Measurements from ENCODE around the gene C18orf63.
"Not testable (repeated sequence)": the region's sequence is repeated elsewhere in the genome, so short reads cannot be mapped to it uniquely, and the experiment has no call there.

The C18orf63 gene

DNA sequence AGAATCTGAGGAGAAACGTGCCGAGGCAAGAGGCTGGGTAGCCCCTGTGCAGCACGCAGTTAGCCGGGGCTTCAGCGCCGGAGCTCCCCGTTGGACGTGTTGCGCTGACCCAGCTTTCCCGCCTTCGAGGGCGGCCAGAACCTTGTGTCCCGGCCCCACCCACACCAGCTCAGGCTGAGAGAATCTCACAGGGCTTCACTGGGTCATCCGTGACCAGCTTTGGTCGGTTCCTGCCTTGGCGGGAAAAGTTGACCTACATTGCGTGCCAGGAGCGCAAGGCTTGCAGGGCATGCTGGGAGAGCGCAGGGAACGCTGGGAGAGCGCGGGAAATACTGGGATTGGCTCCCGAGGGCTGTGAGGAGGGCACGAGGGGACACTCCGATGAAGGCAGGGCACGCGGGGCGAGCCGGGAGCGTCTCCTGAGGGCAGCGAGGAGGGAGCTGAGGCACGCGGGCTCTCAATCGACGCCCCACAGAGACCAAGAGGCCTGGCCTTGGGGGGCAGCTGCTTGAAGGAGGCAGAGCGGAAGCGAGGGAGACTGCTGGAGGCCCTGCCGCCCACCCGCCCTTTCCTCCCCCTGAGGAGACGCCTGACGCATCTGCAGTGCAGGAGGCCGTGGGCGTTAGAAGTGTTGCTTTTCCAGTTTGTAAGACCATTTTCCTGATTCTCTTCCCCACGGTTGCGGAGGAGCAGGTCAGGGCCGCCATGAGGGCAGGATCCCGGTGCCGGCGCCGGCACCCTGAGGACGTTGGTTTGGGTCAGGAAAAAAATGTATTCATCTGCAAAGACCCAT is at the start of gene C18orf63:
Gene C18orf63 (plus strand): TSS at position 376 of the 793 bp plus-strand sequence. CDS start 2,027 bp downstream, outside the sequence.
- no peak for DNase-seq (ENCODE audit: low spot score)

DNA sequence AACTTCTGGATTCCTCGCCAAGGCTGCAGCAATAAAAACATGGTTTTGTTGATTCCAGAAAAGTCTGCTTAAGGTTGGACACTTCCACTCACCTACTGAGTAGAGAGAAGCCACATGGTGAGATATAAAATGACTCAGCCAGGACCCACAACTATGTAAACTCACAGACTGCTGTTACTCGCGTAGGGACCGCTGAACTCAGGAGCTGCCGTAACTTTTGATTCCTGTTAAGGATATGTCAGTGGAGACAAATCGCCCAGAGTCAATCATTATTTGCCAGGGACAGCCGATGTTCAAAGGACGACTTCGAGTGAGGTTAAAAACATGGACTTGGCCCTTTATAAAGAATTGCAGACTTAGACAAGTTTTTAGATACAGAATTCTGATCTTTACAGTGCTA is 49.5 kb upstream of the C18orf63 start:
- DNase-seq (ENCODE audit: low spot score) = no peak

DNA sequence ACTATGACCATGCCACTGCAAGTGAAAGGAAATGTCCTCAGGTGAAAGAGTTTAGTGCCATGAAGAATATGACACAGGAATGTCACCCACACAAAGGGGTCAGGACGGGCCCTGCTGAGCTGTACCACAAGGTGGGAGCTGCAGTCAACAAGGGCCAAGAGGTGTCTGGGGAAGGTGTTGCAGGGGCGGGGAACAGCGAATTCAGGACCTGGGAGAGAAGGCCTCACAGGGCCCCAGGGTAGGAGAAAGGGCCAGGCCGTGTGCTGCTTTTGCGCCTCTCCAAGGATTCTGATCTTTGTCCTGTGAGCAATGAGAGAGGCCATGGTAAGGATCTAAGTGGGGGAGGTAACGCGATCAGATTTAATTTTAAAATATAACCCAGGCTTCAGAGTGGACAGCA is 47.5 kb upstream of the C18orf63 start:
- DNase-seq (ENCODE audit: low spot score) = no peak

DNA sequence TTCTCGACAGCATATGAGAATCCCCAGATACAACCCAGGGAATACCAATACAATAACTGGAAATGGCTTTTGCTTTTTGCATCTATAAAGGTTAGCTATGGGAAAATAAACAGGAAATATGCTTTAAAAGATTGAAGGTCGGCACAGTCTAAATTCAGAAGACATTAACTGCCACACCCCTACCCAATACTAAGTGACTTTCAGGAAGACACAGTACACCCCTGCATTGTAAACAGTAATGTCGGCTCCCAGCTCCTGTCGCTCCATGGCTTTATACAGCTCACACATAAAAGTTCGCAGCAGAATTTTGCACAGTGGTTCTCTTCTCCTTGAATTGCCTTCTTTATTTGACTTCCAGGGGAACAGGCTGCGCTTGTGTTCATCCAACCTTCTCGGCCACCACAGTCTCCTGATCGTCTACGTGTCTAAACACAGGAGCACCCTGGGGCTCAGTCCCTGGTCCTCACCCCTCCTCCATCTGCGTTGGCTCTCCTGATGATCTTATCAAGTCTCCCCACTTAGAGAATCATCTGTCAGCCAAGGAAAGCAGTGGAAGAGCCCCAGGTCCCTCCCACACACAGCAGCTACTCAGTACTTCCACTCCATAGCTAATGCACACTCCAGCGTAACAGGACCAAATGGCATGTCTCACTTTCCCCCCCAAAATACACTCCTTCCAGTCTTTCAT is 46.6 kb upstream of the C18orf63 start:
- no peak for DNase-seq (ENCODE audit: low spot score)

DNA sequence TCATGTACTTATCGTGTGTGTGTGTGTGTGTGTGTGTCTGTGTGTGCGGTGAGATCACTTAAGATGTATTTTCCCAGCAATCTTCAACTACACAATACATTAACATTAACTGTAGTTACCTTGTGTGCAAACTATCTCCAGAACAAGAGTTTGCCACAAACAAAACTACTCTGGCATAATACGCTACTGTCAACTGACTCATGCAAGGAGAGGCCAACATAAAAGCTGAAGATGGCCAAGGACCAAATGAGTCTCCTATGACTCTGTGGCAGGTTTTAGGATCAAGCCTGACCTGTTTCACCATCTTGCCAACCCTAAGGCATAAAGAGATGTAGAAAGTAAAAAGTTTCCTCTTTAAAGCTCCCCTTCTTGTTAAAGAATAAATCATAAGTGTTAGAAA is 44.0 kb upstream of the C18orf63 start:
- no peak for DNase-seq (ENCODE audit: low spot score)

DNA sequence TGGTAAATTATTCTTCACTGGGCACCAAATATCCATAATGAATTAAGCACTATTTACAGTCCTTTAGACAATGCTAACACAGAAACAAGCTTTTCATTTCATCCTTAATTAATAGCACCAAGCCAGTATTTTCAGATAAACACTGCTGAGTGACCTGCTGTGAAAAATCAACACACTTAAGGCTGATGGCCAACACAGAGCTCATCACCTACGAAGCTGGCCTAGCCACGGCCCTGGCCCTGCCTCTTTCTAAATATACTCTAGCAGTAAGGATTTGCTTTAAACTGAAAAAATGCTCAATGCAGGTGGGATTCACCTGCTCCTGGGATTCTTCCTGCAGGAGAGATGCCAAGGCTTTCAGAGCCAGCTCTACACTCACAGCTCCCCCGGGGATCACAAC is 42.2 kb upstream of the C18orf63 start:
- no peak for DNase-seq (ENCODE audit: low spot score)

DNA sequence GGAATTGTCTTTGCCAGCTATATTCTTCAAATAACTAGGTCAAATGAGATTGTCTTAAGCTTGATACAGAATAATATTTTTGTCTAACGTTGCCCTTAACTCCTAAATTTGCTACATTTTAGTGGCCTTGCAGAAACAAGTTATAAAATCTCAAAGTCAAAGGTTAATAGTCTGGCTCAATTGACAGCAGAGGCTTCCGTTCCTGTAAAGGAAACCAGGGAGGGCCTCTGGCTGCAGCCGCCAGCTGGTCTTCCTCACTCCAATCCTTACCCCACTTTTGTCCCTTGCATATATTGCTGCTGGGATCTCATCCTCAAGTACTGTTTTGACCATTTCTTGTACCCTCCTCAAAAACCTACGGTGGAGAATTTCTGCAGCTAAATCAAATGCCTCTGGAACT is 40.9 kb upstream of the C18orf63 start:
- DNase-seq (ENCODE audit: low spot score) = no peak

DNA sequence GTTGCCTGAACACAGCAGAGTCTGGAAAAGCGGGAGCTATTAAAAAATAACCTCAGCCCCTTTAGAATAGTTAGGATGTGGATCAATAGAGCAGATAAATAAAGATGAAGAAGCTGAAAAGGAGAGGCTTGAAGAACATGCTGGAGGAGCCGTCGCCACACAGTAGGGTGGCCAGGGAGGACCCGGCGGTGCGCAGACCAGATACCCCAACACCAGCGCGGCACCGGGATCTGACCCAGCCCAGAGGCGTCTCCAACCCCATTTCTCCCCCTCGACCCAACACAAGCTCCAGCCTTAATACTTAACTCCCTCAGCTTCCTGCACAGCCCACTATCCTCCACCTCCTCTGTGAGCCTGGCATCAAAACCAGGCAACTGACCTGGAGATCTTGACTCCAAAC is 39.9 kb upstream of the C18orf63 start:
- DNase-seq (ENCODE audit: low spot score) = no peak

DNA sequence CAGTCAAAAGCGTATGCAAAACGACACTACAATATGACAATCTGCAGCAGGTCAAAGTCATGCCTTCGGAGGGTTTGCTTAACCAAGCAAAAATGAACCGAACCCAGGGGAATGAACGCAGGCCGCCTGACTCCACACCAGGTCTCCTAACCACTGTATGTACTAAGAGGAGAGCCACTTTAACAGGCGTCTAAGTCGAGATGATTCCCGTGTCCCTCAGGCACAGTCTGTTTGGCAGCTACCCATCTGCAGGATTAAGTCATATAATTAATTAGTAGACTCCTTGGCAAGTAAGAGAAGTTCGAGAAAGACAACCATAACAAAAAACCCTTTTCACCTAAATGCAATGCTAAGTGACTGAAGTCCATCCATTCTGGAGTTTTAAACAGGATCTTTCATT is 39.0 kb upstream of the C18orf63 start:
- peak; percentile 77 for DNase-seq (ENCODE audit: low spot score)

DNA sequence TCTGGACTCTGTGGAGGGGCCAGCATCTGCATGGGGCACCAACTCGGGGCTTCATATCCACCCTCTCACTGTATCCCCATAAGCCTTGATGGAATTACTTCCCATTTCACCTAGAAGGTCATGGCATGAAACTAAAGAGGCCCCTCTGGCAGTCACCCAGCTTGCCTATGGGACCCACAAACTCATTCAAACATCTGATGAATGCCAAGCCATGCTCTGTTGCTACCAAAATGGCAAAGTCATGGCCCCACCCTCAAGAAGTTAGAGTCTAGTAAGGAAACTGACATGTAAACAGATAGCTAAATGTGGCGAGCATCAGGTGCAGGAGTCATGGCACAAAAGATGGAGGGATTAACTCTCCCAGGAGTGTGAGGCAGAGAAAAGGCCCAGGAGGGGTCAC is 38.3 kb upstream of the C18orf63 start:
- no peak for DNase-seq (ENCODE audit: low spot score)

DNA sequence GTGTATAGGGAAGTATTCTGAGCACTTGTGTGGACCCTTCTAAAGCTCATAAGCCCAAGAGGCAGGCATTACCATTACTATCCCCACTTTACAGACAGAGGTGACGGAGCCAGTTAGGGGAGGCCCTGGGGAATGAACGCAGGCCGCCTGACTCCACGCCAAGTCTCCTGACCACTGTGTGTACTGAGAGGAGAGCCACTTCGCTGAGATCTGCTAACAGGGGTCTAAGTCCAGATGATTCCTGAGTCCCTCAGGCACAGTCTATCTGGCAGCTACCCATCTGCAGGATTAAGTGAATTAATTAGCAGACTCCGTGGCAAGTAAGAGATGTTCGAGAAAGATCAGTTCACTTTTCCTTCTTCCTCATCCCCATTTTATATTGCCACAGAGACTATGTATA is 37.6 kb upstream of the C18orf63 start:
- DNase-seq (ENCODE audit: low spot score) = no peak

DNA sequence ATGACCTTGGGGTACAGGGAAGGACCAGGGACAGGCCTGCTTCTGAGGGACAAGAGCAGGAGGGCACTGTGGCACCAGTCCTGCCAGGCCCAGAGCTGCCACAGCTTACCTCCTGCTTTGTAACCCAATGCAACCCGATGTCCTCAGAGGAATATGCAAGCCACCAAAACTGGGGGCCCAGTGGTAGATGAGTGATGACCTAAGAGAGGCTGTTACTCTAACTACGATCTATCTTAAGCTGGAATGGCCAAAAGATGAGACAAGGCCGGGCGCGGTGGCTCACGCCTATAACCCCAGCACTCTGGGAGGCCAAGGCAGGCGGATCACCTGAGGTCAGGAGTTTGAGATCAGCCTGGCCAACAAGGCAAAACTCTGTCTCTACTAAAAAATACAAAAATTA is 36.7 kb upstream of the C18orf63 start:
- no peak for DNase-seq (ENCODE audit: low spot score)

DNA sequence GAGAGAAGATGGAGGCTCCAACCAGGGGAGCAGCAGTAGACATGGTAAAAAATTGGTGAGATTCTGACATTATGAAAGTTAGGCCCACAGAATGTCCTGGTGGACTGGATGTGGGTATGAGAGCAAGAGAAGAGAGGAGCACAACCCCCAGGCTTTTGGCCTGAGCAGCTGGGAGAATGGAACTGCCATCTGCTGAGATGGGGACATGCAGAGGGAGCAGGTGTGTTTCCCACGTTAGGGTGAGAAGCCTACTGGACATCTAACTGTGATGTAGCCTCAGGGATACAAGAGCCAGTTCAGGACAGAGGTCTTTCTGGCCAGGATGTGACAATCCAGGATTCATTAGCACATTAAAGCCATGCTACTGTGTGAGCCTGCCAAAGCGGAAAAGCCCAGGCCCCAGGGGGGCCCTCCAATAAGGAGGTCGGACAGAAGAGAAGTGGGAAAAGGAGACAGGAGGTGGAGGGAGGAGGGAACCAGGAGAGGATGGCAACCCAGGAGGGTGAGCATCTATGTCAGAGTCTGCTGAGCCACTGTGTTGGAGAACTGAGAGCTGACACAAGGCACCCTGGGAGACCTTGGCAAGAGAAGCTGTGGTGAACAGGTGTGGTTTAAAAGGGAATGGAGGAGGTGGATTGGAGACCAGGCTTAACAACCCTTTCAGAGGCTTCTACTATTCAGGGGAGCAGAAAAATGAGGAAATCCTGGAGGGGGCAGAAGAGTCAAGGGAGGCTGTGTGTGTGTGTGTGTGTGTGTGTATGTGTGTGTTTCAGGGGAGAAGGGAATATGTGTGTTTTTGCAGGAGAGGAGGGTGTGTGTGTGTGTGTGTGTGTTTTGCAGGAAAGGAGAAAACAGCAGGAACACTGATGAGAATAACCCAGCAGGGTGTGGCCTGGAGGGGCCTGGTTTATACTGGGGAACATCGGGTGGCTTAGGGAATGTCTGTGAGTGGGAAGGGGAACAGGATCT is 34.3 kb upstream of the C18orf63 start:
- peak; percentile 60 for DNase-seq (ENCODE audit: low spot score)

DNA sequence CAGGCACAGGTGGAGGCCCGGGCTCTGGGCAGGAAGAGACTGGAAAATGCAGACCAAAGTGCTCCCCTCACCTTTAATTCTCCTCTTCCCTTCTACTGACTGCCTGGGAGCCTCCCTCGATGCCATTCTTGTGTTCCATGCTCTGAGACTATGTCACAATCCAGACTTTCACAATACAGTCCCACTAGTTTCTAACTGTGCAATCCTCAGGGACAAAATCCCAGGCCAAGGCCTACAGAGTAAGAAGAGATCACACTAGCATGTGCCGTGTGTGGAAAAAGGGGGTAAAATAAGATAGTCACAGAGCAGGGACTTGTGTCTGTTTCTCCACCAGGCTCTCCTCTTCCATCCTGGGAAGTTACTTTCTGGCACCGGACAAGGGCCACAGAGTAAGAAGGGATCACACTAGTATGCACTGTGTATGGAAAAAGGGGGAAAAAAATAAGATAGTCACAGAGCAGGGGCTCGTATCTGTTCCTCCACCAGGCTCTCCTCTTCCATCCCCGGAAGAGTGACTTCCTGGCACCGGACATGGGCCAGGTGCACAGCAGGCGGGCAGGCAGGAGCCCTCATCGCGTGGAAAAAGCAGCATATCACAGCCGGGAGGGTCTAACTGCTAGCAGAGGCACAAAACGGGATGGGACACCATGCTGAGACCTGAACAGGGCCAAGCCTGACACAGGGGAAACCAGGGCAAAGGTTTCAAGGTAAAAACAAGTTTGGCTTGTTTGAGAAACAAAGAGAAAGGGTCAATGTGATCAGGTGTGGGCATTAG is 33.5 kb upstream of the C18orf63 start:
- no peak for DNase-seq (ENCODE audit: low spot score)

DNA sequence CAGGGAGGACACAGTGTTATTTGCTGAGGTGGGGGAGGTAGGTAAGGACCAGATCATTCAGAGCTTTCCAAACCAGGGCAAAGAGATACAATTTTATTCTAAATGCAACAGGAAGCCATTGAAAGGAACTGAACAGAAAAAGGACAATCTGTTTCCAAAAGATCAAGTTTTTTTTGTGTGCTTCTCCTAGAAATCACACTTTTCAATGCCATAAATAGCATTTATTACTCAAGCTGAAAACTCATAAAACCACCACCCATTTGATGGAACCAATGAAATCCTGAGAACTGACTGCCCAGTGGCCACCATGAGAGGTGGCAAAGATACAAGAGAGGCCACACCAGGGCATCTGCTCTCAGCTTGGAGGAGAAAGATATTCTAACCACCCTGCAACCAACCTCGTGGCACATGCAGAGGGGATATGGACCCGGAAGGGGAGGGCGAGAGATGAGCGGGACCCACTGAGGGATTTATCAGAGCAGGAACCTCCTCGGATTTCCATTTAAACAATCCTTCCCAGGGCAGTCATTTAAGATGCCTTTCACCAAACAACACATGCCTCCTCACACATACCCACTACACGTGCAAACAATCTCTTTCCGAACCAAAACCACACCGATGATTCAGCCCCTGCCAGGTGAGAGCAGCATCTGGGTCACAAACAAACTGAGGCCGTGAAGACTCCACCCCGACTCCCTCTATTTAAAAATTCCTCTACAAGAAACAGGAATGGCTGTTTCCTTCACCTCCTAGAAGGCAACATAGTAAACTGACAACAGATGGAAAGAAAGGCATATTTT is 32.7 kb upstream of the C18orf63 start:
- DNase-seq (ENCODE audit: low spot score) = no peak

DNA sequence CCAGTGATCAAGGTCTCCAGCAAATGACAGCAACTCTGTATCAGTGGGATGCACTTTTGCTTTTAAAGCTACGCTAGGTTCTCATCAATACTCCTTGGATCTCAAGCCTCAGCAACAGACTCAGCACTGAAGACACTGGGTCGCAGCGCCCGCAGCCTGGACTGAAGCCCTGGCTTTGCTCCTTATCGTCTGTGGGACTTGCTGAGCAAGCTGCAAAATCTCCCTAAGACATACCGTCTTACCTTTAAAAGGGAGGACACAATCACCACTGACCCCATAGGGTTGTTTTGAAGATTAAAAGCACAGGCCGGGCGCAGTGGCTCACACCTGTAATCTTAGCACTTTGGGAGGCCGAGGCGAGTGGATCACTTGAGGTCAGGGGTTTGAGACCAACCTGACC is 32.0 kb upstream of the C18orf63 start:
- DNase-seq (ENCODE audit: low spot score) = no peak

DNA sequence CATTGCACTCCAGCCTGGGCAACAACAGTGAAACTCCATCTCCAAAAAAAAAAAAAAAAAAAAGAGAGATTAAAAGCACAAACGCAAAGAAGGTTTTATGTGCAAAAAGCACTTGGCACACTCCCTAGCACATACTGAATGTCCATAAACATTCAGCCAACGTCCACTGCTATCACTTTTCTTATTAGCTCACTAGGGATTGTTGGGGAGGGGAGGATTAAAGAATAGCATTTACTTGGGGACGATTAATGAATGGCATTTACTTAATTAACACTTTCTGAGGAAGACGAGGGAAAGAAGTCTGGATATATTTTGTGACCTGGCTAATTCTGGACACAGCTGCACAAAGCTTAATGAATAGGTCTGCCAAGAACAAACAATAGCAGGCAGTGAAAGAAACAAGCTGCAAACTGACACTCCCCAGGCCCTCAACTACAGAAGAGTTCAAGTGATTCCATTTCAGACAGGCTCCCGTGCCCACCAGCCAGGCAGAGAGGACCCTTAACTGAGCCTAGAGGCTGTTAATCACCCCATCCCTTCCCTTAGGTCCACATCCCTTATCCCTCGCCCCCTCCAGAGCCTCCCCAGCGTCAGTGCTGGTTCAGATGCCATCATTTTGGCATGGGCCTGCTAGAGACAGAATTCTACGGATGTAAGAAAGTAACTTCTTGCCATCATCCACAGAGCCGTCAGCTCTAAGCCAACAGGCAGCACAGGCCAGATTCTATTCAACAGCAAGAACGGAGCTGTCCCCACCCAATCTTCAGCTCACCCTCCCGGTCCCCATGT is 31.3 kb upstream of the C18orf63 start:
- DNase-seq (ENCODE audit: low spot score) = no peak

DNA sequence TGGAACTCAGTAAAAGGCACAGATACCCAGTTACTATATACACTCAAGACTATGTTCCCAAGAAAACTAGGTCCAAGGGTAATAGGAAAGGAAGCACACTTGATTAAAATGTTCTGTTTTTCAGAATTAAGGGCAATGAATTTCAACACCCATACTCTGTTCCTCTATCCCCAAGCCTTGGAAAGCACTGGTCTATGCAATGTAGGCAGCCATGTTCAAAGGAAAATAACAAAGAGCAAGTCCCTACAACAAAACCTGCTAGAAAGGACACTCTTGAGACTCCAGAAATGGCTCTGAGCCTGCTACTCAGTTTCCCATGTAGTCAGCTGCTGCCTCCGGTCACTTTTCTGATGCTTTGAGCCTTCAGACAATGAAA is 30.7 kb upstream of the C18orf63 start:
- no peak for DNase-seq (ENCODE audit: low spot score)

DNA sequence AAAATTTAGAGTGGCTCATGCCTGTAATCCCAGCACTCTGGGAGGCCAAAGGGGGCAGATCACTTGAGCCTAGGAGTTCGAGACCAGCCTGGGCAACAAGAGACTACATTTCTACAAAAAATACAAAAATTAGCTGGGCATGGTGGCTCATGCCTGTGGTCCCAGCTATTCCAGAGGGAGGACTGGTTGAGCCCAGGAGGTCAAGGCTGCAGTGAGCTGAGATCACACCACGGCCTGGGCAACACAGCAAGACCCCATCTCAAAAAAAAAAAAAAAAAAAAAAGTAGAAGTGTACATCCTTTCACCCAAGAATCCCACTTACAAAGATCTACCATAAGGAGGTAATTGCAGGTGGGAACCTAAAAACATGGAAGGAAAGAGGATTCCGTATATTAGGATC is 30.1 kb upstream of the C18orf63 start:
- DNase-seq (ENCODE audit: low spot score) = not testable (repeated sequence)

All from D341Med (cell line).